ENCODE measurements around the gene NAPEPLD.

DNA sequence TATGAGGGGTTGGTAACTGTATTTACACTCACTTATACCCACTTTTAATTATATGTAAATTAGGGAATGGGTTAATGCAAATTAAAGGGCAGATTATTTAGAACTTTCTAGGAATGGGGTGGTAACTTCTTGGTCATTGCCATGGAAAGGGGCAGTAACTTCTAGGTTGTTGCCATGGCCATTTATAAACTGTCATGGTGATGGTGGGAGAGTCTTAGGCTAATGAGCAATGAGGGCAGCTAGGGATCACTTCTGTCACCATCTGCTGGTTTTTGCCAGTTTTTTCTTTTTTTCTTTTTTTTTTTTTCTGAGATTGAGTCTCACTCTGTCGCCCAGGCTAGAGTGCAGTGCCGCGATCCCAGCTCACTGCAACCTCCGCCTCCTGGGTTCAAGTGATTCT lies 33.1 kb downstream of the NAPEPLD start:
- TF ChIP-seq, protein P1, sequence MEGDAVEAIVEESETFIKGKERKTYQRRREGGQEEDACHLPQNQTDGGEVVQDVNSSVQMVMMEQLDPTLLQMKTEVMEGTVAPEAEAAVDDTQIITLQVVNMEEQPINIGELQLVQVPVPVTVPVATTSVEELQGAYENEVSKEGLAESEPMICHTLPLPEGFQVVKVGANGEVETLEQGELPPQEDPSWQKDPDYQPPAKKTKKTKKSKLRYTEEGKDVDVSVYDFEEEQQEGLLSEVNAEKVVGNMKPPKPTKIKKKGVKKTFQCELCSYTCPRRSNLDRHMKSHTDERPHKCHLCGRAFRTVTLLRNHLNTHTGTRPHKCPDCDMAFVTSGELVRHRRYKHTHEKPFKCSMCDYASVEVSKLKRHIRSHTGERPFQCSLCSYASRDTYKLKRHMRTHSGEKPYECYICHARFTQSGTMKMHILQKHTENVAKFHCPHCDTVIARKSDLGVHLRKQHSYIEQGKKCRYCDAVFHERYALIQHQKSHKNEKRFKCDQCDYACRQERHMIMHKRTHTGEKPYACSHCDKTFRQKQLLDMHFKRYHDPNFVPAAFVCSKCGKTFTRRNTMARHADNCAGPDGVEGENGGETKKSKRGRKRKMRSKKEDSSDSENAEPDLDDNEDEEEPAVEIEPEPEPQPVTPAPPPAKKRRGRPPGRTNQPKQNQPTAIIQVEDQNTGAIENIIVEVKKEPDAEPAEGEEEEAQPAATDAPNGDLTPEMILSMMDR (IDR thresholded peaks at IDR 0.05): no peak
- TF ChIP-seq POLR2AphosphoS5 (IDR thresholded peaks at IDR 0.05): no peak
- no peak for TF ChIP-seq EP300 (IDR thresholded peaks at IDR 0.05)

Measured in sigmoid colon (tissue), 4 donors.